RWPE2 (cell line): ENCODE measurements around the gene LIME1.
A peak's percentile ranks its signal among the peaks of the same experiment; 100 is the strongest.

Experiments used
- ATAC-seq: fragments of 200-7000 bp; cut with Tn5 transposase; 3 replicates; pipeline ENCODE4 v1.9.1; 2021; ENCODE audit warnings: low read depth
- DNase-seq: peaks from one replicate; pipeline ENCODE4 v3.0.0-alpha.2; 2020; ENCODE audit warnings: low spot score
- H3K27ac ChIP-seq: fragments of 450-650 bp; 2 replicates; pipeline ENCODE4 v1.5.1; 2017; ENCODE audit warnings: mild to moderate bottlenecking; ENCODE audit not compliant: poor library complexity, severe bottlenecking
- H3K27me3 ChIP-seq: fragments of 250-450 bp; sonication (Bioruptor Pico); 2 replicates; pipeline ENCODE4 v1.5.1; 2021; ENCODE audit warnings: mild to moderate bottlenecking, moderate library complexity; ENCODE audit not compliant: insufficient read depth, poor library complexity, severe bottlenecking
- H3K36me3 ChIP-seq: fragments of 250-450 bp; sonication (Bioruptor Pico); 2 replicates; pipeline ENCODE4 v1.5.1; 2020; ENCODE audit warnings: low read depth, mild to moderate bottlenecking, moderate library complexity
- H3K4me1 ChIP-seq: fragments of 250-450 bp; sonication (Bioruptor Pico); 2 replicates; pipeline ENCODE4 v1.5.1; 2021; ENCODE audit warnings: mild to moderate bottlenecking, moderate library complexity; ENCODE audit not compliant: insufficient read depth, poor library complexity, severe bottlenecking
- H3K4me3 ChIP-seq: fragments of 250-450 bp; sonication (Bioruptor Pico); 2 replicates; pipeline ENCODE4 v1.5.1; 2021; ENCODE audit warnings: mild to moderate bottlenecking, moderate library complexity; ENCODE audit not compliant: severe bottlenecking
- H3K9me3 ChIP-seq: fragments of 250-450 bp; sonication (Bioruptor Pico); 2 replicates; pipeline ENCODE4 v1.5.1; 2021; ENCODE audit warnings: mild to moderate bottlenecking, moderate library complexity; ENCODE audit not compliant: severe bottlenecking
- CTCF ChIP-seq: fragments of 450-650 bp; IDR thresholded peaks from one replicate; pipeline ENCODE4 v1.5.1; 2017; ENCODE audit warnings: mild to moderate bottlenecking, moderate library complexity; ENCODE audit not compliant: poor library complexity, severe bottlenecking

The LIME1 gene

GRCh38 chr20:63735859-63736718 lies at the start of gene LIME1:
Gene LIME1, plus strand, starts transcription at chr20:63736664. Its CDS starts 886 bp downstream, at chr20:63737550.
- no peak within 1 kb of the TSS for H3K27ac ChIP-seq
- ATAC-seq (no peak), DNase-seq (peak; percentile 89)
- no peak within 1 kb of the TSS for H3K4me3 ChIP-seq
- peaks cover 28% of the 10 kb centered on the region for H3K36me3 ChIP-seq
- no peaks in the 10 kb centered on the region for H3K9me3 ChIP-seq
- no peaks in the 10 kb centered on the region for H3K27me3 ChIP-seq
- TF ChIP-seq CTCF: no peak
- no peaks in the 10 kb centered on the region for H3K4me1 ChIP-seq

- no peaks in the 10 kb centered on the region for H3K27me3 ChIP-seq
- H3K9me3 ChIP-seq: no peaks in the 10 kb centered on the region
- no peak for TF ChIP-seq CTCF
- ATAC-seq (no peak), DNase-seq (peak; percentile 89)
- H3K4me1 ChIP-seq: peaks cover 28% of the 10 kb centered on the region
- H3K36me3 ChIP-seq: peaks cover 13% of the 10 kb centered on the region
- H3K4me3 ChIP-seq: no peak overlapping the region
- peak overlapping the region; percentile 96 for H3K27ac ChIP-seq
Measured at GRCh38 chr20:63687419-63688178, 48.9 kb upstream of the LIME1 start.

GRCh38 chr20:63688228-63689045 lies 48.0 kb upstream of the LIME1 start:
- H3K36me3 ChIP-seq: peaks cover 9% of the 10 kb centered on the region; the same call in 1 of the 2 replicates
- H3K27me3 ChIP-seq: no peaks in the 10 kb centered on the region
- no peak overlapping the region for H3K4me3 ChIP-seq
- ATAC-seq (no peak), DNase-seq (peak; percentile 91)
- peak overlapping the region; percentile 96 for H3K27ac ChIP-seq
- H3K4me1 ChIP-seq: peaks cover 19% of the 10 kb centered on the region
- H3K9me3 ChIP-seq: no peaks in the 10 kb centered on the region
- TF ChIP-seq CTCF: no peak

GRCh38 chr20:63689046-63690002 lies 47.1 kb upstream of the LIME1 start:
- Histone ChIP-seq H3K4me3 (no peak overlapping the region), H3K27me3 (no peaks in the 10 kb centered on the region), H3K4me1 (peaks cover 13% of the 10 kb centered on the region), H3K9me3 (no peaks in the 10 kb centered on the region), H3K27ac (no peak overlapping the region), H3K36me3 (peaks cover 7% of the 10 kb centered on the region)
- no peak for TF ChIP-seq CTCF
- no peak for ATAC-seq
- peak; percentile 91 for DNase-seq
